ENCODE results near the gene HOXA7.

Gene HOXA7

GRCh38 chr7:27158436-27159265, 2.2 kb upstream of the HOXA7 start:
- DNase-seq: no peak

GRCh38 chr7:27157702-27158431, 1.4 kb upstream of the HOXA7 start:
- DNase-seq: no peak

GRCh38 chr7:27156916-27157701, 634 bp upstream of the HOXA7 start:
- no peak for DNase-seq

GRCh38 chr7:27155816-27156507, 513 bp downstream of the HOXA7 start:
- no peak for DNase-seq

GRCh38 chr7:27154901-27155815, 1.3 kb downstream of the HOXA7 start:
- DNase-seq: peak in 1 of 5 experiments; percentile 40

- no peak for DNase-seq
Measured at GRCh38 chr7:27154369-27154768, 2.1 kb downstream of the HOXA7 start.

GRCh38 chr7:27153526-27153925, 2.9 kb downstream of the HOXA7 start:
- no peak for DNase-seq

- no peak for DNase-seq
Measured at GRCh38 chr7:27152816-27153442, 3.5 kb downstream of the HOXA7 start.

GRCh38 chr7:27151931-27152815, 4.3 kb downstream of the HOXA7 start, which contains the start of gene HOXA3:
HOXA3 (minus strand) TSS chr7:27152583; CDS start chr7:27110640, 41,943 bp downstream.
- no peak for DNase-seq

GRCh38 chr7:27151341-27151930, 5.0 kb downstream of the HOXA7 start:
- no peak for DNase-seq

GRCh38 chr7:27150568-27151340, 5.7 kb downstream of the HOXA7 start:
- peak in 3 of 5 experiments; percentile 46 to 75 (median 55) for DNase-seq

- no peak for DNase-seq
Measured at GRCh38 chr7:27149842-27150567, 6.5 kb downstream of the HOXA7 start.

- no peak for DNase-seq
Measured at GRCh38 chr7:27148756-27149641, 7.5 kb downstream of the HOXA7 start.

GRCh38 chr7:27148031-27148755, 8.3 kb downstream of the HOXA7 start:
- DNase-seq: no peak

- DNase-seq: no peak
Measured at GRCh38 chr7:27147199-27148030, 9.1 kb downstream of the HOXA7 start, which contains the start of gene HOXA6. HOXA6 (minus strand) TSS chr7:27147774; CDS start chr7:27147749, 25 bp downstream.
